KOPT-K1 (cell line): ENCODE measurements around the gene WBP2.

Experiments
- H3K27ac ChIP-seq: fragments of 200-600 bp; sonication (generic); 2 replicates; pipeline ENCODE4 v1.5.1; 2016; ENCODE audit warnings: antibody characterized with exemption, mild to moderate bottlenecking, low read depth, low read length; ENCODE audit not compliant: poor library complexity, severe bottlenecking
- H3K36me3 ChIP-seq: fragments of 200-600 bp; sonication (generic); 2 replicates; pipeline ENCODE4 v1.5.1; 2017; ENCODE audit warnings: antibody characterized with exemption, mild to moderate bottlenecking, low read length, moderate library complexity; ENCODE audit not compliant: insufficient read depth
- H3K9me3 ChIP-seq: fragments of 200-600 bp; sonication (generic); 2 replicates; pipeline ENCODE4 v1.5.1; 2017; ENCODE audit warnings: antibody characterized with exemption, low read length, mild to moderate bottlenecking; ENCODE audit not compliant: insufficient read depth, poor library complexity, severe bottlenecking

Gene WBP2

DNA sequence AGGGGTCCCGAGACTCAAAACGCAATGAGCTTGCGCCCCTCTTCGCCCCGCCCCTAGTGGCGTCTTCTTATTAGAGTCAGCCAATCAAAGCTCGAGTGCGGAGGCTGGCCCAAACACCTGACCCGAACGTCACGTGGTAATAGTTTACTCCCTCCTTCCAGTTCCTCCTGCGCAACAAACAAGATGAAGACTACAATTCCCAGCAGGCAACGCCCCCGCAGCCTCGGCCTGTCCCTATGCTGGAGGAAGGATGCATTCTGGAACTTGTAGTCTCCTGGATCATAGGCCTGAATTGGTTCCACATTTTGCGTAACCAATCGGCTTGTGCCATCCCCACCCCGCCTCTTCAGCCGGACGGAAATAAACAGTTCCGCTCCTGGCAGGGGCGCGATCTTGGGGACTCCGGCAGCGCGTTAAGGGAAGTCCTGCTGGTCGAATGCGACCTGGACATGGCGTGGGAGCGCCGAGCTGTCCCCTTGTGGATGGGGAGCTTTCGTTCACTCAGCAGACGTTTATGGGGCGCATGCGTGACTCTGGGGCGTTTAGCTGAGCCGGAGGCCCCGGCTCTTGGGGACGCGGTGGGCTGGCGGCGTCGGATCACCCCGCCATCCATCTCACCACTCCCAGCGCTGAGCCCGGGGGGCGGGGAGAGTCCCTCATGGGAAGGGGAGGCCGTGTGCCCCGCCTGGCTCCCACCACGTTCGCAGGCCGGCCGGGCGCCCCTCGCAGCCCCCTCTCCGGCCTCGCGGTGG is at the start of gene WBP2:
Gene WBP2, minus strand, starts transcription at position 26 of the 752 bp plus-strand sequence. CDS start 38 bp downstream, outside the sequence.
- Histone ChIP-seq H3K36me3 (peaks cover 12% of the 10 kb centered on the region), H3K27ac (peak within 1 kb of the TSS; percentile 82), H3K9me3 (no peaks in the 10 kb centered on the region)

DNA sequence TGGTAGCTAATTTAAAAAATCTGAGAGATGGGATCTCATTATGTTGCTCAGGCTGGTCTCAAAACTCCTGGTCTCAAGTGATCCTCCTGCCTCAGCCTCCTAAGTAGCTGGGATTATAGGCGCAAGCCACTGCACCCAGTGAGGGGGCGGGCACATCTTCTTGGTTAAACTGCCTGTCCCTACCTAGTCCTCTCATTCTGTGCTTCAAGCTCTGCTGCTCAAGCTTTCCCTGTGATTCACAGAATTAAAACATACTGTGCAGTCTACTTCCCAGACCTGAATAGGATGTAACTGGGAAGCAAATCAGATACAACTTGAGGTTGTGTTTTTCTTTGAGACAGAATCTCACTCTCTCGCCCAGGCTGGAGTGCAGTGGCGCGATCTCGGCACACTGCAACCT is 47.3 kb upstream of the WBP2 start:
- no peak overlapping the region for H3K27ac ChIP-seq
- H3K36me3 ChIP-seq: peaks cover 60% of the 10 kb centered on the region
- H3K9me3 ChIP-seq: no peaks in the 10 kb centered on the region

DNA sequence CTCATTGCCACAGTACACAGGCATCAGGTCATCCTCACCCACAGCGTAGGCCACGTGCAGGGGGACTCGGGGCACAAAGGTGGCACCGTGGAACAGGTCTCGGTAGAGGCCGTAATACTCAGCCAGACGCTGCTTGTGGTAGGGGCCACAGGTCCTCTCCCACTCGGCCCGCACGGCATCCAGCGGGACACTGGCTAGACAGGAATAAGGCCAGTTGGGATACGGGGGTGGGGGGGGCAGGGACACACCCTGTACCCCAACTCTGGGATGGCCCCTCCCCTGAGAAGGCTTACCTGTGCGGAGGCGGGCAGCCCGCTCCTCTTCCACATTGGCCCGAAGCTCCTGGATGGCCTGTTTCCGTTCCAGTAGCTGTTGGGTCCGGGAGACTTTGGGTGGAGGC is 46.6 kb upstream of the WBP2 start:
- peaks cover 61% of the 10 kb centered on the region for H3K36me3 ChIP-seq

DNA sequence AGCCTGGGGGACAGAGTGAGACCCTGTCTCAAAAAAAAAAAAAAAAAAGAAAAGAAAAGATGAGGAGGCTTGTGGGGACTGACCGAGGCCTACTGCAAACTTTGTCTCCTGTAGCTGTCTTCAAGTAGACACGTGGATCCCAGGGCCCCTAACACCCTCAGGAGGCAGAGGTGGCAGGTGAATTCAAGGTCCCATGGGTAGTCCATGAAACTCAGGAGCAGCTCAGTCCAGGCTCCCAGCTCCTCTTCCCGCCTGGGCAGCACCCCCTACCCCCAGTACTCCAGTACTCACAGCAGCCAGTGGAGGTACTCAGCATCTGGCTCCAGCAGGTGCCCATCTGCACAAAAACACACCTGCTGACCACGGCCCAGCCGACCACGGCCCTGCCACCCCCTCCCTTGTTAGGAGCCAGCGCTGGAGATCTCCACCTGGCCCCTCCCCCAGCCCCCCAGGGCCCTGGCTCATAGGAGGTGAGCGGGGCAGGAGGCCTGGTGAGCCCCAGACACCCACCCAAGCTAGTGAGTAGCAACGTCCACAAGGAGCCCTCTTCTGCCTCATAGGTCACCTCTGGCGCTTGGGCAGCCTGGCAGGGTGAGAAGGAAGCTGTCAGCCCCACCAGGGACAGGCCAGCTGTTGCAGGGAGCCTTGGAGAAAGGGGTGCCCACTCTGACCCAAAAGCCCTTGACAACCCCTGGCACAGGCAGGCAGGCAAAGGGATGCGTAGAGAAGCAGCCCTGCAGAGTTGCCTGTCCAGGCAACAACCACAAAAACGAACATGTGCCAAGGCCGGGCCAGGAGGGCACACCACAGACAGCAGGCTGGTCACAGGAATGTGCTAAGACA is 45.8 kb upstream of the WBP2 start:
- no peaks in the 10 kb centered on the region for H3K9me3 ChIP-seq
- H3K36me3 ChIP-seq: peaks cover 61% of the 10 kb centered on the region
- no peak overlapping the region for H3K27ac ChIP-seq

More for the DNA sequence above, 46.6 kb upstream of the WBP2 start:
- H3K27ac ChIP-seq: no peak overlapping the region
- no peaks in the 10 kb centered on the region for H3K9me3 ChIP-seq

DNA sequence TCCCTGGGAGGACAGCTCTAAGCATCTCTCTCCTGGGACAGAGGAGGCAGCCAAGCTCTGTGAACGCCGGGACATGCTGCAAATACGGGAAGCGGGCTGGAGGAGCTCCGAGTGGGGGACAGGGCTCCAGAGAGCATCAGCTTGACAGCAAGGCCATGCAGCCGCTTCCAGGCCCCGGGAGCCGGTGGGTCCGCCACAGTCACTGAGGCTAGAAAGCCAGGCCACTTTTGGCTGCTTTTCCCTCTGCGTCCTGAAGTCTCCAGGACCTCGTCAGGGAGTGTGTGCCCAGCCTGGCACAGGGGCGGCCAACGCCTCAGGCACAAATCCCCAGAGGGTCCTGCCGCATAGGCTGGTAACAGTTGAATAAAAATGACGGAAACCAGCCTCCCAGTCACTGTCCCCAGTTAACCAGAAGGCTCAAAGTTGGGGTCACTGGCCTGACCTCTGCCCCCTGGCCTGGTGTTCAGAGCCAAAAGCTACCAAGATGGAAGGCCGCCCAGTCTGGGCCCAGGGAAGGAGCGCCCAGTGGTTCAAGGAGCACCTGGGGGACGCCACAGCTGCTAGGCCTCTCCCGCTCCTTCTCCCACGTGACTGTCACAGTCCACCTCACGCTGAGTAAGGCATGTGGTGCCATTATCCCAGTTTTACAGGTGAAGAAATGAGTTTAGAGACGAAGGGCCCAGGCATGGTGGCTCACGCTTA is 44.8 kb upstream of the WBP2 start:
- no peak overlapping the region for H3K27ac ChIP-seq
- H3K9me3 ChIP-seq: no peaks in the 10 kb centered on the region
- peaks cover 61% of the 10 kb centered on the region for H3K36me3 ChIP-seq

DNA sequence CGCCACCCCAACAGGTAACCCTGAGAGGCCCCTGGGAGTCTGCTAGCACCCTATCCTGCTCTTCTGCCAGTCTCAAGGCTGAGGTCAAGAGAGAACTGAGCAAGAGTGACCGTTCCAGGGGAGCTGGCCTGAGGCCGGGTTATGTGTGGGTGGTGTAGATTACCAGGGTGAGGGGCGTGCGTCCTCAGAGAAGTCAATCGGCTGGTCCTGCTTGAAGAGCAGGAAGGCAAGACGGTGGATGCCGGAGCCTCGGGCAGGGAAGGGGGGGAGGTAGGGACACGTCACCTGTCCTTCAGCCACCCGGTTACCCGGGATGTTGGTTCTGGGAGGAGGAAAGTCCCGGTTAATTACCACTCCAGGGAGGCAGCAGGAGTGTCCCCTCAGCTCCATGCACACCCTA is 44.2 kb upstream of the WBP2 start:
- Histone ChIP-seq H3K9me3 (no peaks in the 10 kb centered on the region), H3K27ac (no peak overlapping the region), H3K36me3 (peaks cover 61% of the 10 kb centered on the region)

DNA sequence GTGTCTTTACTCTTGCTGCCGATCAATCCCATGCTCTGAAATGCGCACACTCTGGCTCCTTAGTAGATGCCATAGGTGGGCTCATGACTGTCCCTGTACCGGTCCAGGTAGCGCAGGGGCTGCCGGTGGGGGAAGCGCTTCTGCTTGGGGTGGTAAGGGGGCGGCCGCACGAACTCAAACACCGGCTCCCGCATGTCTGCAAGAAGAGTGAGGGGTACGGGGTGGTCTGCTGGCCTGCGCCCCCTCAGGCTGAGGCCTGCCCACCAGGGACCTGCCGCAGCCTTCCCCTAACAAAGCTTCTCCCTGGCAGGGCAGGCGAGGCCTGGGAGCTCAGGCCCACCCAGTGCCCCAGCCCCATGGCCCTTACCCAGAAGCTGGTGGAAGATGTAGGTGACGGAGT is 43.7 kb upstream of the WBP2 start:
- H3K36me3 ChIP-seq: peaks cover 66% of the 10 kb centered on the region
- no peaks in the 10 kb centered on the region for H3K9me3 ChIP-seq
- H3K27ac ChIP-seq: no peak overlapping the region

DNA sequence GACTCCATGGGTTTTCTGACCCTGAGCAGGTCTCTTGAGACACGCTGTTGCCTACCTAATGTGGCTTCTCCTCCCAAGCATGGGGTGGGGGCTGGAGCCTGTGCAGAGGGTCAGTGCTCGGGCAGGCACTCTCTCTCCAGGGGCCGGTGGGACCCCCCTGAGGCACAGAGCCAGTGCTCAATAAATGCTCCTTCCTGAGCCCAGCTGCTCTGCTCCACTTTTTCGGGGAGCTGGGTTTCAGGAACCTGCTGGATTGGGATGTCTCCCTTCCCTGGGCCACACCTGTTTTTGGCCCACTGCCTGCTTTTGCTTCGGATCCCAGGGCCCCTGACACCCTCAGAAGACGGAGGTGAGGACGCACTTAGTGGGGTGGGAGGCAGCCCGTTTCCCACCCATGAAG is 42.9 kb upstream of the WBP2 start:
- H3K9me3 ChIP-seq: no peaks in the 10 kb centered on the region
- peaks cover 64% of the 10 kb centered on the region for H3K36me3 ChIP-seq
- no peak overlapping the region for H3K27ac ChIP-seq

DNA sequence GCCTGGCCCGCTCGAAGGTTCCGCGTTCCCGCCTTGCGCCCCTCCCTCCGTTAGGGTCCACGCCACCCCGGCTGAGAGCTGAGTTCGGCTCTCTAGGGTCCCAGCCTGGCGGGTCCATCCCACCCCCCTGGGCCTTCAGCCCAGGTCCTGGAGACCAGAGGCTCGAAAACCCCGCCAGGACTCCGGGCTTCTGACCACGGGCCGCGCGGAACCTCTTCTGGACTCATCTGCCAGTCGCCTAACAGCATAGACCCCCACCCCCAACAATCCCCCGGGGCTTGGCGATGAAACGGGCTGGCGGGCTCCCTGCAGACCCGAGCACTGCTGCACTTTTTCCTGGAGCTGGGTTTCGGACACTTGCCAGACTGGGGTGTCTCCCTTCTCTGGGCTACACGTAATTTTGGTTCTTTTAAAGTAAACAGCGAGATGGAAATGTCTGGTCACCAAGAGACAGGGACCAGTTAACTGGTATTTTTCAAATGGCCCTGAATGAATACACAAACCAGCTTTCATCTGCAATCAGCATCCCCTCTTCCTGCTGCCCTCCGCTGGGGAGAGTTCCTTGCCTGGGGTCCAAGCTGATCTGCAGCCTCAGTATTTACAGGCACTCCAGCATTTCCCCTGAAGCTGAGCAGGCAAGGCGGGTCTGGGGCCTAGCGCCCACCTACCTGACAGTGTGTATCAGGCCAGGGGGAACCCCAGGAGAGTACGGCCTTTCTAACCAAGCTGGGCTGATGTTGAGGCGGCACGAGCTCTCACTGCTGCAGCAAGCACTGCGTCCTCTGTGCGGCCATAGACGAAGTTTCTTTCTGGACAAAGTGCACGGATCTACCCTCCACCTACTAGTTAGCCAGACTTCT is 42.3 kb upstream of the WBP2 start:
- Histone ChIP-seq H3K36me3 (peaks cover 63% of the 10 kb centered on the region), H3K27ac (peak overlapping the region; percentile 83), H3K9me3 (no peaks in the 10 kb centered on the region)

DNA sequence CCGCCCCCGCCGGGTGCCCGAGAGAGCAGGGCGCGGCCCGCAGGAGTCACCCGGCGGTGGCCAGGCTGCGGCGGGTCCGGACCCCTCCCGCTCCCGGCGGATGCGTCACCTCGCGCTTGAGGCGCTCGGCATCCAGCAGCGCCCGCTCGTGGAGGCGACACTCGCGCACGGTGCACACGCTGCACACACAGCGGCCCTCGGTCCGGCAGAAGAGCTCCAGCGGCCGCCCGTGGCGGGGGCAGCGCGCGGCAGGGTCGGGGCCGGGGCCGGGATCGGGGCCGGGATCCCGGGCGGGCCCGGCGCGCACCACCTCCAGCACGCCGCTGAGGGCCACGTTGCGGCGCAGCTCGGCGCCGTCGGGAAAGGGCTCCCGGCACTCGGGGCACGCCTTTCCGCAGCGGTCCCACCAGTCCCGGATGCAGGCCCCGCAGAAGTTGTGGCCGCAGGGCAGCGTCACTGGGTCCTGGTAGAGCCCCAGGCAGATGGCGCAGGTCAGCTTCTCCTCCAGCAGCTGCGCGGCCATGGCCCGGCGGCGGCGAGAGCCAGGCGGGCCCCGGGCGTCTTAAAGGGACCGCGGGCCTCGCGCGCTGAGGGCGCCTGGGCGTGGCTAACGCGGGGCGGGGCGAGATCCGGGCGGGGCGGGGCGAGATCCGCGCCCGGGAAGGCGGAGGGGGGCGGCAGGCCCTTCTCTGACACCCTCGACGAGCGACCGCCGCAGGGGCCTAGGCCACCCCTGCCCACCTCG is 41.5 kb upstream of the WBP2 start, which contains the start of gene TRIM65:
Gene TRIM65, minus strand, starts transcription at position 537 of the 745 bp plus-strand sequence. Its CDS starts 14 bp downstream, at position 523.
- peaks cover 63% of the 10 kb centered on the region for H3K36me3 ChIP-seq
- H3K27ac ChIP-seq: peak within 1 kb of the TSS; percentile 83
- H3K9me3 ChIP-seq: no peaks in the 10 kb centered on the region

DNA sequence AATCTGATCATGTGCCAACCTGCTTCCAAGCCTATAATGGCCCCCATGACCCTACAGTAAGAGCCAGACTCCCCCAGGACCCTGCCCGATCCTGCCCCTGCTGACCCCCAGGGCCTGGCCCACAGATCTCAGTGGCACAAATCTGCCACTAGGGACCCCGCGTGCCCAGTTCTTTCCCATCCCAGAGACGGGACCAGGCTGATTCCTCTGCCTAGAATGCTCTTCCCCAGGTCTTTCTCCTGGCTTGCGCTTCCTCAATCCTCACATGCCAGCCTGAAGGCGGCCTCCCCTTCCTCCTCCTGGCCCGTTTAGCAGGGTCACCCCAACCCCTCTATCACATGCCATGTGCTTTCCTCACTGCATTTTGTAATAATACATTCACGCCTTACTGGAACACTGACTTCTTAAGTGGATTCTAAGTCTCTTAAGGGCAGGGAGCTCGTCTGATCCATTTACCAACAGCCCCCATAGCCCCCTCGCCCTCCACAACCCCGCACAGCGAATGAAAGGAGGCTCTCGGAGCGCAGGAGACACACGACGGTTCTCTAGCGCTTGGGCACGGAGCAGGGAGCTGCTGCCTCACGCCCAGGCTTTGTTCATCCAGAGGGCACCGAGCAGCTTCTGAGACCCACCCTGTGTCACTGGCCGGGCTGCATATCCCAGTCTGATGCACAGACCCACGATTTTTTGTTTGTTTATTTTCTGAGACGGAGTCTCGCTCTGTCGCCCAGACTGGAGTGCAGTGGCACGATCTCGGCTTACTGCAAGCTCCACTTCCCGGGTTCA is 40.4 kb upstream of the WBP2 start:
- peak overlapping the region; percentile 83 for H3K27ac ChIP-seq
- H3K36me3 ChIP-seq: peaks cover 63% of the 10 kb centered on the region
- no peaks in the 10 kb centered on the region for H3K9me3 ChIP-seq

DNA sequence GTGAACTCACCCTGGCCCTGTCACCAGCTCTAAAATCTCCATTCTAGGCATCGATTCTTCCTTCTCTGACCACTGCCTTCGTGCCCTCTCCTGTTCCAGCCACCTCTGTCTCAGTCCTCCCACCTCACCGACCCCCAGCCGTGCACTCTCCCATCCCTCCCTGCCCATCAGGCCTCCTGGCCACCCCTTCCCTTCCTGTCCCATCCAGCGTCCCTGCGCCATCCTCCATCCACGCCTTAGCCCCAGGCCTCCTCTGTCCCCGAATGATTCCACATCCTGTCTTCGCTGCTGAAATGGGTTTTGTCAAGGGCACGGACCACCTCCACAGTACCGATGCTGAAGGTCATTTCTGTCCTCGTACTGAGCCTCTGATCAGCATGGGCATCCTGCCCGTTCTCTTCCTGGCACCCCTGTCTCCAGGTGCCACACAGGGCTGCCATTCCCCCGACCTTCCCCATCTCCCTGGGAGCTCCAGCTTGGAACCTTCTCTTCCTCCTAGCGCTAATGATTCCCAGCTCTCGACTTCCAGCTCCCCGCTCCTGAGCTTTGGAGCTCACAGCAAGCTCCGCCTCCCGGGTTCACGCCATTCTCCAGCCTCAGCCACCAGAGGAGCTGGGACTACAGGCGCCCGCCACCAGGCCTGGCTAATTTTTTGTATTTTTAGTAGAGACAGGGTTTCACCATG is 39.1 kb upstream of the WBP2 start:
- peaks cover 63% of the 10 kb centered on the region for H3K36me3 ChIP-seq

More for the DNA sequence above, 39.1 kb upstream of the WBP2 start:
- Histone ChIP-seq H3K9me3 (no peaks in the 10 kb centered on the region), H3K27ac (no peak overlapping the region)
